Measurements from ENCODE around the gene CDADC1. TPM values are rescaled to one million over a fixed set of nuclear protein-coding genes. Genes with fewer than 3 reads are reported as not detected.

The CDADC1 gene
- total and polyA plus RNA-seq, 11 donors, result 2.8 to 10.8 (median 10.2) TPM

DNA sequence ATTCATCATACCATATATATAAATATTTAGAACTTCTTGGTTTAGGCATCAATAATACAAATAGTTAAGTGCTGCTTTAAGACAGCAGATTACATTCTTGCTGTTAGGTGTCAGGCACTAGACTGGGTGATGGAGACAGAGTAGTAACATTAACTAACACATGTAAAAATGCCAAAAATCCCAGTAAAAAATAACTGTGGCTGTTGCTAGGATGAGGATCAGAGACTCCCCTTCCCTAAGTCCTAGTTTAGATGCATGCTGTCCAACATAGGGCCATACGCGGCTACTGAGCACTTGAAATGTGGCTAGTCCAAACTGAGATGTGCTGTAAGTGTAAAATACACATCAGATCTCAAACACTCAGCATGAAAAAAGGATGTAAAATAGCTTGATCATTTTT is 94.7 kb downstream of the CDADC1 start:
- TF ChIP-seq, protein P1, sequence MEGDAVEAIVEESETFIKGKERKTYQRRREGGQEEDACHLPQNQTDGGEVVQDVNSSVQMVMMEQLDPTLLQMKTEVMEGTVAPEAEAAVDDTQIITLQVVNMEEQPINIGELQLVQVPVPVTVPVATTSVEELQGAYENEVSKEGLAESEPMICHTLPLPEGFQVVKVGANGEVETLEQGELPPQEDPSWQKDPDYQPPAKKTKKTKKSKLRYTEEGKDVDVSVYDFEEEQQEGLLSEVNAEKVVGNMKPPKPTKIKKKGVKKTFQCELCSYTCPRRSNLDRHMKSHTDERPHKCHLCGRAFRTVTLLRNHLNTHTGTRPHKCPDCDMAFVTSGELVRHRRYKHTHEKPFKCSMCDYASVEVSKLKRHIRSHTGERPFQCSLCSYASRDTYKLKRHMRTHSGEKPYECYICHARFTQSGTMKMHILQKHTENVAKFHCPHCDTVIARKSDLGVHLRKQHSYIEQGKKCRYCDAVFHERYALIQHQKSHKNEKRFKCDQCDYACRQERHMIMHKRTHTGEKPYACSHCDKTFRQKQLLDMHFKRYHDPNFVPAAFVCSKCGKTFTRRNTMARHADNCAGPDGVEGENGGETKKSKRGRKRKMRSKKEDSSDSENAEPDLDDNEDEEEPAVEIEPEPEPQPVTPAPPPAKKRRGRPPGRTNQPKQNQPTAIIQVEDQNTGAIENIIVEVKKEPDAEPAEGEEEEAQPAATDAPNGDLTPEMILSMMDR (IDR thresholded peaks at IDR 0.05), result no peak
- TF ChIP-seq POLR2A (IDR thresholded peaks at IDR 0.05), result no peak
- Histone ChIP-seq H3K27me3 (no peaks in the 10 kb centered on the region), H3K4me1 (peaks cover 0 to 11% (median 0%) of the 10 kb centered on the region in 12 donors), H3K4me3 (no peak overlapping the region), H3K27ac (no peak overlapping the region), H3K9me3 (no peaks in the 10 kb centered on the region), H3K36me3 (peaks cover 0 to 32% (median 9%) of the 10 kb centered on the region in 9 donors)
- intact Hi-C loops (cut with DNase I), result no loop called here
- WGBS, 4 donors, result 94 to 100% (median 96%) methylated on average over 2 of the region's 2 CpGs
- ATAC-seq (no peak), DNase-seq (no peak)

Other genes with a start within 250 kb of the CDADC1 start
- gene MLNR, start 27.6 kb upstream of the CDADC1 start, total RNA-seq, result under 1 TPM in 2 of 9 donors, not detected in 7; 0.50 to 0.75 TPM
- not detected for gene MLNR, start 27.6 kb upstream of the CDADC1 start, polyA plus RNA-seq
- gene CAB39L, start 196.1 kb downstream of the CDADC1 start, total RNA-seq, result 10 to 100 TPM; 10.2 to 27.4 (median 19.0) TPM
- gene CAB39L, start 196.1 kb downstream of the CDADC1 start, polyA plus RNA-seq, result 10 to 100 TPM in 1 of 2 donors, 1 to 10 TPM in 1; 5.9 to 12.1 TPM
- gene SETDB2, start 196.3 kb downstream of the CDADC1 start, total RNA-seq, result 10 to 100 TPM in 7 of 9 donors, 1 to 10 TPM in 2; 7.9 to 19.8 (median 13.5) TPM
- 1 to 10 TPM; 3.7 to 7.3 TPM for gene SETDB2, start 196.3 kb downstream of the CDADC1 start, polyA plus RNA-seq
- gene PHF11, start 248.0 kb downstream of the CDADC1 start, total RNA-seq, result 10 to 100 TPM; 13.7 to 48.5 (median 16.5) TPM
- gene PHF11, start 248.0 kb downstream of the CDADC1 start, polyA plus RNA-seq, result 10 to 100 TPM; 17.4 to 28.0 TPM